H9 (cell line): Measurements from ENCODE around the gene NPC1. TPM values are rescaled to one million over a fixed set of nuclear protein-coding genes. Genes with fewer than 3 reads are reported as not detected.

Experiments
- DNase-seq: peaks from one replicate; pipeline ENCODE4 v3.0.0-alpha.2; 2017
- H2AFZ ChIP-seq: one replicate; pipeline ENCODE4 v1.6.1; 2013; ENCODE audit warnings: mild to moderate bottlenecking, low read length, control low read depth, moderate library complexity
- H2AK5ac ChIP-seq: 2 replicates; pipeline ENCODE4 v1.6.1; 2013; ENCODE audit warnings: low read length, control low read depth, mixed read lengths; ENCODE audit not compliant: insufficient read length
- H2BK120ac ChIP-seq: one replicate; pipeline ENCODE4 v1.6.1; 2013; ENCODE audit warnings: low read depth, mild to moderate bottlenecking, low read length, control low read depth, inconsistent platforms; ENCODE audit not compliant: poor library complexity, severe bottlenecking
- H2BK12ac ChIP-seq: 2 replicates; pipeline ENCODE4 v1.6.1; 2013; ENCODE audit warnings: low read length, control low read depth, mixed read lengths, low read depth; ENCODE audit not compliant: insufficient read length
- H2BK15ac ChIP-seq: 2 replicates; pipeline ENCODE4 v1.6.1; 2013; ENCODE audit warnings: low read depth, low read length, control low read depth
- H2BK20ac ChIP-seq: one replicate; pipeline ENCODE4 v1.6.1; 2013; ENCODE audit warnings: low read depth, mild to moderate bottlenecking, low read length, control low read depth, inconsistent platforms; ENCODE audit not compliant: poor library complexity, severe bottlenecking
- H2BK5ac ChIP-seq: 2 replicates; pipeline ENCODE4 v1.6.1; 2013; ENCODE audit warnings: low read length, control low read depth, mixed read lengths; ENCODE audit not compliant: insufficient read length
- H3K14ac ChIP-seq: 2 replicates; pipeline ENCODE4 v1.6.1; 2013; ENCODE audit warnings: low read length, control low read depth; ENCODE audit not compliant: insufficient read depth
- H3K18ac ChIP-seq: 2 replicates; pipeline ENCODE4 v1.6.1; 2013; ENCODE audit warnings: low read depth, mild to moderate bottlenecking, mixed read lengths, low read length, control low read depth; ENCODE audit not compliant: insufficient read length
- H3K23ac ChIP-seq: 2 replicates; pipeline ENCODE4 v1.6.1; 2013; ENCODE audit warnings: low read length, control low read depth, mixed read lengths, low read depth; ENCODE audit not compliant: insufficient read length
- H3K23me2 ChIP-seq: 2 replicates; pipeline ENCODE4 v1.6.1; 2013; ENCODE audit warnings: low read depth, mild to moderate bottlenecking, mixed read lengths, low read length, control low read depth; ENCODE audit not compliant: insufficient read length, poor library complexity, severe bottlenecking
- H3K27ac ChIP-seq: 2 replicates; pipeline ENCODE4 v1.5.1; 2013; ENCODE audit warnings: low read length, control low read depth, mixed read lengths, low read depth; ENCODE audit not compliant: insufficient read length
- H3K27me3 ChIP-seq: 2 replicates; pipeline ENCODE4 v1.6.1; 2013; ENCODE audit warnings: low read length, control low read depth, inconsistent platforms; ENCODE audit not compliant: insufficient read depth
- H3K4ac ChIP-seq: 2 replicates; pipeline ENCODE4 v1.6.1; 2013; ENCODE audit warnings: low read depth, mild to moderate bottlenecking, control low read depth, inconsistent platforms, low read length, moderate library complexity
- H3K4me1 ChIP-seq: 2 replicates; pipeline ENCODE4 v1.6.1; 2013; ENCODE audit warnings: low read length, control low read depth, inconsistent platforms; ENCODE audit not compliant: insufficient read depth
- H3K4me2 ChIP-seq: 2 replicates; pipeline ENCODE4 v1.6.1; 2013; ENCODE audit warnings: low read length, control low read depth, mixed read lengths; ENCODE audit not compliant: insufficient read length, insufficient read depth
- H3K56ac ChIP-seq: 2 replicates; pipeline ENCODE4 v1.6.1; 2013; ENCODE audit warnings: low read depth, mild to moderate bottlenecking, mixed read lengths, low read length, control low read depth; ENCODE audit not compliant: insufficient read length
- H3K79me1 ChIP-seq: 2 replicates; pipeline ENCODE4 v1.6.1; 2013; ENCODE audit warnings: low read depth, mild to moderate bottlenecking, moderate library complexity, low read length, control low read depth, inconsistent platforms; ENCODE audit not compliant: insufficient read depth, poor library complexity, severe bottlenecking
- H3K79me2 ChIP-seq: 2 replicates; pipeline ENCODE4 v1.6.1; 2013; ENCODE audit warnings: low read length, control low read depth, inconsistent platforms; ENCODE audit not compliant: insufficient read depth
- H3K9ac ChIP-seq: 2 replicates; pipeline ENCODE4 v1.6.1; 2013; ENCODE audit warnings: low read length, control low read depth, mixed read lengths; ENCODE audit not compliant: insufficient read length; ENCODE audit errors: extremely low read depth
- H3K9me3 ChIP-seq: one replicate; pipeline ENCODE4 v1.6.1; 2013; ENCODE audit warnings: low read depth, low read length, inconsistent platforms; ENCODE audit not compliant: control insufficient read depth
- H3T11ph ChIP-seq: one replicate; pipeline ENCODE4 v1.6.1; 2013; ENCODE audit warnings: mild to moderate bottlenecking, low read length, control low read depth, inconsistent platforms
- H4K20me1 ChIP-seq: one replicate; pipeline ENCODE4 v1.6.1; 2013; ENCODE audit not compliant: control insufficient read depth, insufficient read length, insufficient read depth
- H4K5ac ChIP-seq: 2 replicates; pipeline ENCODE4 v1.6.1; 2013; ENCODE audit warnings: low read depth, mild to moderate bottlenecking, mixed read lengths, low read length, control low read depth; ENCODE audit not compliant: insufficient read length
- H4K8ac ChIP-seq: replicated peaks from 2 replicates; pipeline ENCODE4 v1.6.1; 2013; ENCODE audit warnings: low read length, control low read depth, mixed read lengths, low read depth; ENCODE audit not compliant: insufficient read length
- H4K91ac ChIP-seq: 2 replicates; pipeline ENCODE4 v1.6.1; 2013; ENCODE audit warnings: low read depth, mild to moderate bottlenecking, moderate library complexity, mixed read lengths, low read length, control low read depth; ENCODE audit not compliant: insufficient read length
- H3K27ac Mint-ChIP-seq, 3 experiments: 2 replicates in 2 of 3; 3 replicates in 1 of 3; pipeline ENCODE4 v1.8.0; 2020 to 2021; ENCODE audit warnings: mixed read lengths in 3 of 3, mild to moderate bottlenecking in 1 of 3, moderate library complexity in 1 of 3
- H3K27me3 Mint-ChIP-seq: 2 replicates; pipeline ENCODE4 v1.8.0; 2021; ENCODE audit warnings: low read depth, mild to moderate bottlenecking, moderate library complexity, mixed read lengths
- H3K36me3 Mint-ChIP-seq, 3 experiments: 2 replicates in 2 of 3; 3 replicates in 1 of 3; pipeline ENCODE4 v1.8.0; 2020 to 2021; ENCODE audit warnings: low read depth in 3 of 3, mixed read lengths in 3 of 3; ENCODE audit not compliant: insufficient read depth in 1 of 3
- H3K4me1 Mint-ChIP-seq, 2 experiments: 2 replicates each; pipeline ENCODE4 v1.8.0; 2020; ENCODE audit warnings: mixed read lengths in 2 of 2
- H3K4me3 Mint-ChIP-seq, 2 experiments: 2 replicates in 1 of 2; 3 replicates in 1 of 2; pipeline ENCODE4 v1.8.0; 2020 to 2021; ENCODE audit warnings: mild to moderate bottlenecking in 2 of 2, mixed read lengths in 2 of 2, moderate library complexity in 1 of 2
- H3K9me3 Mint-ChIP-seq, 2 experiments: 2 replicates in 1 of 2; 3 replicates in 1 of 2; pipeline ENCODE4 v1.8.0; 2020; ENCODE audit warnings: mild to moderate bottlenecking in 2 of 2, mixed read lengths in 2 of 2, moderate library complexity in 1 of 2
- CTCF ChIP-seq: fragments of 200-600 bp; sonication (generic); conservative IDR thresholded peaks from 3 replicates; pipeline ENCODE4 v1.8.0; 2021; ENCODE audit warnings: antibody characterized with exemption, mild to moderate bottlenecking
- WGBS: extraction: QIAGEN DNeasy Blood & Tissue Kit; methylation state at CpG from one replicate; pipeline ENCODE4 v1.1.7; 2013; ENCODE audit warnings: missing lambda C conversion rate, low lambda C conversion rate, mixed read lengths; ENCODE audit not compliant: insufficient read length; ENCODE audit errors: extremely low coverage; 5-methylcytosine and 5-hydroxymethylcytosine counted together
- total RNA-seq: library from RNA; stranded (reverse); gene quantifications from 2 replicates; pipeline ENCODE4 v1.2.1, GENCODE V29; 2021

NPC1 gene
- total RNA-seq, 1 experiment from 2014 or later = 24.2 TPM

- Histone ChIP-seq H2AK5ac (no peak overlapping the region), H4K20me1 (no peaks in the 10 kb centered on the region), H4K91ac (no peak overlapping the region), H3K23me2 (no peaks in the 10 kb centered on the region), H3K79me2 (no peaks in the 10 kb centered on the region), H3K18ac (no peak overlapping the region), H3K14ac (no peak overlapping the region), H3K27me3 (no peaks in the 10 kb centered on the region), H3K4me2 (no peak overlapping the region), H2BK120ac (no peak overlapping the region), H2AFZ (no peak overlapping the region), H3K9ac (no peak overlapping the region), H3K9me3 (no peaks in the 10 kb centered on the region), H3K56ac (no peak overlapping the region), H3K79me1 (no peaks in the 10 kb centered on the region), H2BK20ac (no peak overlapping the region), H3K4me1 (peaks cover 5% of the 10 kb centered on the region; the same call in 1 of the 2 replicates), H3K4ac (no peak overlapping the region), H2BK12ac (no peak overlapping the region), H3T11ph (no peak overlapping the region), H3K23ac (no peak overlapping the region), H2BK15ac (no peak overlapping the region), H4K5ac (no peak overlapping the region), H2BK5ac (no peak overlapping the region), H4K8ac (no peak overlapping the region), H3K27ac (no peak overlapping the region)
- no peak for DNase-seq
- no peak for TF ChIP-seq CTCF
- no peak overlapping the region for H3K27ac Mint-ChIP-seq
- no peaks in the 10 kb centered on the region for H3K36me3 Mint-ChIP-seq
- H3K27me3 Mint-ChIP-seq = peaks cover 2% of the 10 kb centered on the region; the same call in 1 of the 2 replicates
- no peak overlapping the region for H3K4me3 Mint-ChIP-seq
- H3K9me3 Mint-ChIP-seq = no peaks in the 10 kb centered on the region
- WGBS = no CpG with 5 or more reads among the region's 5 CpGs
- peaks cover 12 to 15% of the 10 kb centered on the region in 2 experiments for H3K4me1 Mint-ChIP-seq
These were observed 45.0 kb upstream of the NPC1 start for GRCh38 chr18:23631312-23631711.
